Measurements from ENCODE around the gene SLC36A4. TPM values are rescaled to one million over a fixed set of nuclear protein-coding genes. Genes with fewer than 3 reads are reported as not detected.

The SLC36A4 gene
- total RNA-seq, 2 experiments from 2014 or later: 15.9 to 16.4 TPM

- peak; percentile 80 for TF ChIP-seq CTCF (IDR thresholded peaks at IDR 0.05)
- ChIA-PET CTCF (interaction anchor here (0.9 to 1.3 kb wide), 5 partner anchors 9 to 418 kb away, joined by 4 to 8 read pairs (median 5); no protein-coding TSS in a partner anchor), POLR2A (no interaction called here)
- H3K4me1 Mint-ChIP-seq (ENCODE audit: low read depth): no peaks in the 10 kb centered on the region
- peaks cover 41% of the 10 kb centered on the region for H3K27me3 Mint-ChIP-seq
- H3K27me3 ChIP-seq (ENCODE audit: control insufficient read depth in 1 of 2, insufficient read depth in 2 of 2, low read length in 2 of 2): peaks cover 0 to 16% of the 10 kb centered on the region in 2 experiments
- no peaks in the 10 kb centered on the region for H3K9me3 ChIP-seq (ENCODE audit: control insufficient read depth in 1 of 2, insufficient read depth in 1 of 2, low read length in 2 of 2)
- no peaks in the 10 kb centered on the region for H3K9me3 Mint-ChIP-seq
- no peaks in the 10 kb centered on the region for H3K36me3 ChIP-seq (ENCODE audit: insufficient read depth, low read length)
- peak; percentile 100 for ATAC-seq (ENCODE audit: poor library complexity)
- no peaks in the 10 kb centered on the region for H3K4me1 ChIP-seq (ENCODE audit: insufficient read depth, low read length)
- intact Hi-C loops (cut with DNase I, micrococcal nuclease): loop anchor here (1.0 to 5.0 kb wide), 5 partner anchors 308 to 1272 kb away; partner anchors contain the start of genes MED17 (in 1 of the 2) and SMCO4 (in 1 of the 2)
- H3K27ac ChIP-seq (ENCODE audit: low read depth in 1 of 2, low read length in 2 of 2): no peak overlapping the region
- H3K4me3 Mint-ChIP-seq: no peak overlapping the region
- no peaks in the 10 kb centered on the region for H3K36me3 Mint-ChIP-seq (ENCODE audit: low read depth)
- no peak overlapping the region for H3K27ac Mint-ChIP-seq
- no peak overlapping the region for H3K4me3 ChIP-seq (ENCODE audit: low read length)
- peak; percentile 44 to 79 (median 60) for DNase-seq
These were observed 36.9 kb upstream of the SLC36A4 start for GRCh38 chr11:93234602-93235207.

- Histone ChIP-seq H3K27ac (ENCODE audit: low read depth in 1 of 2, low read length in 2 of 2) (no peak overlapping the region), H3K4me3 (ENCODE audit: low read length) (no peak overlapping the region), H3K4me1 (ENCODE audit: insufficient read depth, low read length) (no peaks in the 10 kb centered on the region), H3K9me3 (ENCODE audit: control insufficient read depth in 1 of 2, insufficient read depth in 1 of 2, low read length in 2 of 2) (no peaks in the 10 kb centered on the region), H3K27me3 (ENCODE audit: control insufficient read depth in 1 of 2, insufficient read depth in 2 of 2, low read length in 2 of 2) (no peaks in the 10 kb centered on the region), H3K36me3 (ENCODE audit: insufficient read depth, low read length) (no peaks in the 10 kb centered on the region)
- Mint-ChIP-seq H3K27me3 (peaks cover 8% of the 10 kb centered on the region), H3K36me3 (ENCODE audit: low read depth) (no peaks in the 10 kb centered on the region), H3K4me3 (no peak overlapping the region), H3K27ac (no peak overlapping the region), H3K9me3 (no peaks in the 10 kb centered on the region), H3K4me1 (ENCODE audit: low read depth) (no peaks in the 10 kb centered on the region)
- intact Hi-C loops (cut with DNase I, micrococcal nuclease): loop anchor here in 1 of 2 experiments (5.0 kb wide), 1 partner anchor 1272 kb away; no protein-coding TSS in a partner anchor
- ChIA-PET CTCF (interaction anchor here (0.7 kb wide), 1 partner anchor 175 kb away, joined by 3 read pairs; no protein-coding TSS in a partner anchor), POLR2A (no interaction called here)
- no peak for ATAC-seq (ENCODE audit: poor library complexity)
- no peak for DNase-seq
- no peak for TF ChIP-seq CTCF (IDR thresholded peaks at IDR 0.05)
These were observed 32.1 kb upstream of the SLC36A4 start for GRCh38 chr11:93229876-93230275.

- intact Hi-C loops (cut with DNase I, micrococcal nuclease): loop anchor here (1.0 kb wide), 1 partner anchor 283 kb away; no protein-coding TSS in a partner anchor
- TF ChIP-seq CTCF (IDR thresholded peaks at IDR 0.05): peak; percentile 62
These were observed 27.9 kb upstream of the SLC36A4 start for GRCh38 chr11:93225662-93226061.

More at GRCh38 chr11:93225662-93226061, 27.9 kb upstream of the SLC36A4 start:
- no peak overlapping the region for H3K27ac ChIP-seq (ENCODE audit: low read depth in 1 of 2, low read length in 2 of 2)
- peaks cover 0 to 4% of the 10 kb centered on the region in 2 experiments for H3K27me3 ChIP-seq (ENCODE audit: control insufficient read depth in 1 of 2, insufficient read depth in 2 of 2, low read length in 2 of 2)
- no peak overlapping the region for H3K4me3 ChIP-seq (ENCODE audit: low read length)
- no peaks in the 10 kb centered on the region for H3K9me3 ChIP-seq (ENCODE audit: control insufficient read depth in 1 of 2, insufficient read depth in 1 of 2, low read length in 2 of 2)
- no peaks in the 10 kb centered on the region for H3K36me3 ChIP-seq (ENCODE audit: insufficient read depth, low read length)
- peak in 3 of 14 experiments; percentile 32 to 42 (median 42) for DNase-seq
- no peak overlapping the region for H3K4me3 Mint-ChIP-seq
- H3K4me1 Mint-ChIP-seq (ENCODE audit: low read depth): no peaks in the 10 kb centered on the region
- no peaks in the 10 kb centered on the region for H3K9me3 Mint-ChIP-seq
- CTCF ChIA-PET: interaction anchor here (1.6 kb wide), 1 partner anchor 9 kb away, joined by 5 read pairs; no protein-coding TSS in a partner anchor
- no peaks in the 10 kb centered on the region for H3K36me3 Mint-ChIP-seq (ENCODE audit: low read depth)
- peaks cover 6% of the 10 kb centered on the region for H3K27me3 Mint-ChIP-seq
- no peaks in the 10 kb centered on the region for H3K4me1 ChIP-seq (ENCODE audit: insufficient read depth, low read length)
- no peak for ATAC-seq (ENCODE audit: poor library complexity)
- H3K27ac Mint-ChIP-seq: no peak overlapping the region
- POLR2A ChIA-PET: no interaction called here
